ENCODE data around the gene CDK14.

GRCh38 chr7:91090684-91091083 lies 494.6 kb downstream of the CDK14 start:
- TF ChIP-seq CTCF (IDR thresholded peaks at IDR 0.05) (no peak), ESRRA (CRISPR knock-in tag; IDR thresholded peaks at IDR 0.05; ENCODE audit: borderline replicate concordance) (no peak), E2F1 (CRISPR knock-in tag; IDR thresholded peaks at IDR 0.05) (no peak), FOXK1 (CRISPR knock-in tag; IDR thresholded peaks at IDR 0.05) (no peak), ETV6 (CRISPR knock-in tag; IDR thresholded peaks at IDR 0.05) (no peak), ZNF396 (CRISPR knock-in tag; IDR thresholded peaks at IDR 0.05; ENCODE audit: borderline replicate concordance) (no peak), FOXJ3 (CRISPR knock-in tag; IDR thresholded peaks at IDR 0.05; ENCODE audit: borderline replicate concordance) (no peak), ZNF671 (CRISPR knock-in tag; IDR thresholded peaks at IDR 0.05) (no peak), NFE2L1 (CRISPR knock-in tag; IDR thresholded peaks at IDR 0.05) (no peak), USF1 (CRISPR knock-in tag; IDR thresholded peaks at IDR 0.05) (no peak), IRF1 (CRISPR knock-in tag; IDR thresholded peaks at IDR 0.05) (no peak), ZNF232 (CRISPR knock-in tag; IDR thresholded peaks at IDR 0.05) (no peak), ZNF121 (CRISPR knock-in tag; IDR thresholded peaks at IDR 0.05) (no peak)
